ENCODE data around the gene FOXJ3. TPM values are rescaled to one million over a fixed set of nuclear protein-coding genes. Genes with fewer than 3 reads are reported as not detected.
"Not testable (repeated sequence)": the region's sequence is repeated elsewhere in the genome, so short reads cannot be mapped to it uniquely, and the experiment has no call there.

The FOXJ3 gene
- total RNA-seq, 1 experiment from 2014 or later, result 20.1 TPM

DNA sequence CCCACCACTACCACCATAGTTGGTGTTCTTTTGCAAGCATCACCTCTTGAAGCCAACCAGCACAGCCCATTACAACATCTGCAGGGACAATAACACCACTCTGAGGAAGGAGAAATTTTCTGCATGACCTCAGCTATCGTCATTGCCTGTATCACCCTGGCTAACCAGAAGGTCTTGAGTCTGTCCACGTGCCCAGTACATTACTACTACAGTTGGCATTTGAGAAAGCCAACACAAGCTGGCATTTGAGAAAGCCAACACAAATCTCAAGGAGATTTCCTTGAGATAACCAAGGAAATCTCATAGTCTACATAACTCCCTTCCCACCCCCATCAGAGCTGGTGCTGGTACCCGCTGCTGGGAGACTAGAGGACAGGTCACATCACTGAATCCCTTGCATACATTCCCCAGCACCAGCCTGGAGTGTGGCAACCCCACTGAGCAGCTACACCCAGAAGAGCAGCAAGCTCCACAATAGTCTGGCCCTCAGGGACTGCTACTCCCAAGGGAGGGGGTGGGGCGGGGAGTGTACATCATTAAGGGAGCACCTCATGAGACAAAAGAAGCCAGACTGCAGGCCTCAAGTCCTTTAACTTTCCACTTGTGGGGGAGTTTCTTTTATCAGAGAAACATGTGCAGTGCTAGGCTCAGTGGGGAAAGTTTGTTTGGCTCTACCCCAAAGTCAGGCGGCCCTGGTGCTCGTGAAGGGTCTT, 124.5 kb downstream of the FOXJ3 start:
- in situ Hi-C loops (cut with HindIII; ENCODE audit: low sequenced_read_pairs), result no loop called here
- no peak for DNase-seq (ENCODE audit: low spot score)

DNA sequence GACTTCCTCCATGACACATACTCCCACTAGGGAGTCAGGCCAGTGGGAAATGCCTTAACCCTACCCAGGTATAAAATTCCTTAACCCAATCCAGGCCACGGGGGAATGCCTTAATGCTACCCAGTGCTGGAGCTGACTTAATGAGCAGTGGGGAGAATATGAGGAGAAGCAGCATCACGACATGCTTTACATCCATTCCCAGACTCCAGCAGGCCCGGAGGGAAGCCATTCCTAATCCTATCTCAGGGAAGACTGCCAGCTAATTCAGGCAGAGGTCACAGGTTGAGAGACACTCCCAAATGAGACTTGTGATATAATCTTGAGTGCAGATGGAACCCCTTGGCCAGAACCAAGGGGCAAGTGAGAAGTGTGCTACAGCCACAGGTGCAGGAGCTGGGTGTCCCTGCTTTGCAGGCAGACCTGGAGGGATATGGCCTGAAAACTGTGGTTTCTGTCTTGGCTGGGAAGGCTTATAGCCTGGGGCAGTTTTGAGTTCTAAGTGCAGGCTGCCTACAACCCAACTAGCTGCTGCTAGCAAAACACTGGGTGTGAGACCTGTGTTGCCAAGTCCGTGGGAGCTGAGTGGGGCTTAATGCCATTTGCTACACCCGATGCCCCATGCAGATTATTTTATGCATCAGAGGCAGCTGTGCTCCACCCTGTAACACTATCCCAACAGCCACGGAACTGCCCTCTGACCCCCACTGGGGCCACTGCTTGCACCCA, 125.3 kb downstream of the FOXJ3 start:
- in situ Hi-C loops (cut with HindIII; ENCODE audit: low sequenced_read_pairs), result no loop called here
- DNase-seq (ENCODE audit: low spot score), result no peak

DNA sequence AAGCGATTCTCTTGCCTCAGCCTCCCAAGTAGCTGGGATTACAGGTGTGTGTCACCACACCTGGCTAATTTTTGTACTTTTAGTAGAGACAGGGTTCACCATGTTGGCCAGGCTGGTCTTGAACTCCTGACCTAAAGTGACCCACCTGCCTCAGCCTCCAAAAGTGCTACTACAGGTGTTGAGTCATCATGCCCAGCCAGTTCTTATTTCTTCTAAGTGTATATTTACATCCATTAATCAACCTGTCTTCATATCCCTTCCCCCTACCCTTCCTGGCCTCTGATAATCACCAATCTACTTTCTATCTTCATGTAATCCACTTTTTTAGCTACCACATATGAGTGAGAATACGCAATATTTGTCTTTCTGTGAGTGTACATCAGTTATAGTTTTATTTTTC, 128.1 kb downstream of the FOXJ3 start:
- in situ Hi-C loops (cut with HindIII; ENCODE audit: low sequenced_read_pairs); DNase-seq (ENCODE audit: low spot score): not testable (repeated sequence)

DNA sequence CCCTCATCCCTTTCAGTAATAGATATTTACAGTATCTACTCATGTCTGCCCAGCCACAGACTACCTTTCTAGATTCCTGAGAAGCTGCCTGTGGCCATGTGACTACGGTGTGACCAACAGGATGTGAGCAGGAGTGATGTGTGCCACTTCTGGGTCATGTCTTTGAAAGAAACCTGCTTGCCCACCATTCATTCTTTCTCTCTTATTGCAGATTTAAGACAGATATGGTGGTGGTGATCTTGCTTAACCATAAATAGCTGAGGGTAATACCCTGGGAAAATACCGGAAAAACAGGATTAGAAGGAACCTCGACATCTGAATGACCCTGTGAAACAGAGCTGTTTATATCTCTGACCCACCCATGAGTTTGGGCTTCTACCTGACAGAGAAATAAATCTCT, 128.9 kb downstream of the FOXJ3 start:
- in situ Hi-C loops (cut with HindIII; ENCODE audit: low sequenced_read_pairs), result no loop called here
- no peak for DNase-seq (ENCODE audit: low spot score)

DNA sequence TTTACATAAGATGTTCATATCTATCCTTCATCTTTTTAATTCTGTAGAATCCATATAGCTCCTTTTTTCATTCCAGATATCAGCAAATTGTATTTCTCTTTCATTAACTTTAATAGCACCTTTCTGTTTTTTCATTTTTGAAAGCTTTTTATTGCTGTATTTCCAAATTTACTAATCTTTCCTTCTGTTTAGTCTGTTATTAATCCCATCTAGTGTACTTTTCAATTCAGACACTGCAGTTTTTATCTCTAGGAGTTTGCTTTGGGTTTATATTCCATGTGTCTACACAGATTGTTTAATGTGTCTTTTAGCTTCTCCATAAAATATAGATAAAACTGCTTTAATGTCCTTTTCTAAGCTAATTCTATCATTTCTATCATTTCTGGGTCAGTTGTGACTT, 133.0 kb downstream of the FOXJ3 start:
- DNase-seq (ENCODE audit: low spot score), result no peak
- in situ Hi-C loops (cut with HindIII; ENCODE audit: low sequenced_read_pairs), result no loop called here

DNA sequence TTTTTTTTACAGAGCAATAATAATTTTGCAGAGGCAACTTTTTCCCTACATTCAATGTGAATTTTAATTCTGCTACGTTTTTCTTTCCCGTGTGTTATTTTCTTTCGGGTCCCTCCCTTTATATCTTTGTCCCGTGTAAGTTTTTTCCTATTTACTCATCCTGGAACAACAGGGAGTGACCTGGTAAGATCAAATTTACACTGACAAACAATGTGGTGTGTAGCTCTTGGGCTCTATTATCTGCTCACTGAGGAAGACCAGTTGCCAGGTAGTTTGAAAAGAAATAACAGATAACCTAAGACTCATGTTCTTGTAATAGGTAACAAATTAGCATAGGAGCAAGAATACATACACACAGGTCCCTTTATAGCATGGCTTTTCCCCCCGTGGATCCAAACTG, 136.8 kb downstream of the FOXJ3 start:
- no peak for DNase-seq (ENCODE audit: low spot score)
- in situ Hi-C loops (cut with HindIII; ENCODE audit: low sequenced_read_pairs), result no loop called here

DNA sequence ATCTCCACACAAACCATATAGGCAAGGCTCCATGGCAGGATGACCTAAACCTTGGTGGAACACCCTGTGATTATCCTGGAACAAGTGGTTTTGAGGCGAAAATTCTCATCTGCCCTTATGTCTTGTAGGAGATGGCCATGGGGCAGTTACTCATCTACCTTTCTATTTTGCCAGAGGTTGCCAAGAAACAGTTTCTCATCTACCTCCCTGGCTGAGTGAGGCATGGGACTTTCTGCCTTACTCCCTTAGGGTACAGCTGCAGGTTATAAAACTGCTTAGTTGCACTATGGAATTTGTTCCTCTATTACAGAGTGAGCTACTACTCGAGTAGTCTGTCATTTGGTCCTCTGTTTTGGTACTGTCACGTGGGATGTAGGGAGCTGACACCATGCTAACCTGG, 139.2 kb downstream of the FOXJ3 start:
- in situ Hi-C loops (cut with HindIII; ENCODE audit: low sequenced_read_pairs), result no loop called here
- no peak for DNase-seq (ENCODE audit: low spot score)

DNA sequence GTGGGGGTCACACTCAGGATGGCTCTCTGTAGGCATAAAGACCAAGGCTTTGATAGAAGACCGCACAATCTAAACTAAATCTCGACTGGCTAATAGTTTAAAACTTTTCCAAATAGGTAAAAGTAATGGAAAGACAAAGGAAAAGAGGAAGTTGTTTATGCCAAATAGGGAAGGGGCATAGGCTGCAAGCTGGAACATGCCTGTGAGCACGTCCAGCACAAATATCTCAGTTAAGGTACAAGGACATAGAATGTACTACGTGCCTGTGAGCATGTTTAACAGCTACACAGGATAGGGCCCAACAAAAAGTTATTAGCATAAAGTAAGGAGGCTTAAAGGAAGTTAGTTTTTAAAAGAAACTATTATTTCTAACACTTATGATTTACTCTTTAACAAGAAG, 142.9 kb downstream of the FOXJ3 start:
- DNase-seq (ENCODE audit: low spot score), result no peak
- in situ Hi-C loops (cut with HindIII; ENCODE audit: low sequenced_read_pairs), result no loop called here

DNA sequence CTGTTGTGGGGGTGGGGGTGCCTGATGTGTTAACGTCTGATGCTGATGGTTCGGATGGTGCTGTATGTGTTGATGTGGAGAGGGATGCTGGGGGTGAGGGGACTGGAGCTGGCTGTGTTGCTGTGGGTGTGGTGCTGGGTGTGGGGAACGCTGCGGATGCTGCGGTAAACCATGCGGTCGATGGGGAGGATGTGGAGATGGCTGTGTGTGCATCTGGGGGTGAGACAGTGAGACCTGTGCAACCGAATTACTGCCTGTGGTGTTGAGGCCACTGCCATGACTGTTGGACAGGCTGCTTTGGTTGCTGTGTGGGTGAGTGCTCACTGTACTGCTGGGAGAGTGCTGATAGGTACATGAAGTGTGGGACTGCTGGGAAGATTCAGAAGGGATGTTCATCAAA, 143.7 kb downstream of the FOXJ3 start:
- no peak for DNase-seq (ENCODE audit: low spot score)
- in situ Hi-C loops (cut with HindIII; ENCODE audit: low sequenced_read_pairs), result no loop called here

DNA sequence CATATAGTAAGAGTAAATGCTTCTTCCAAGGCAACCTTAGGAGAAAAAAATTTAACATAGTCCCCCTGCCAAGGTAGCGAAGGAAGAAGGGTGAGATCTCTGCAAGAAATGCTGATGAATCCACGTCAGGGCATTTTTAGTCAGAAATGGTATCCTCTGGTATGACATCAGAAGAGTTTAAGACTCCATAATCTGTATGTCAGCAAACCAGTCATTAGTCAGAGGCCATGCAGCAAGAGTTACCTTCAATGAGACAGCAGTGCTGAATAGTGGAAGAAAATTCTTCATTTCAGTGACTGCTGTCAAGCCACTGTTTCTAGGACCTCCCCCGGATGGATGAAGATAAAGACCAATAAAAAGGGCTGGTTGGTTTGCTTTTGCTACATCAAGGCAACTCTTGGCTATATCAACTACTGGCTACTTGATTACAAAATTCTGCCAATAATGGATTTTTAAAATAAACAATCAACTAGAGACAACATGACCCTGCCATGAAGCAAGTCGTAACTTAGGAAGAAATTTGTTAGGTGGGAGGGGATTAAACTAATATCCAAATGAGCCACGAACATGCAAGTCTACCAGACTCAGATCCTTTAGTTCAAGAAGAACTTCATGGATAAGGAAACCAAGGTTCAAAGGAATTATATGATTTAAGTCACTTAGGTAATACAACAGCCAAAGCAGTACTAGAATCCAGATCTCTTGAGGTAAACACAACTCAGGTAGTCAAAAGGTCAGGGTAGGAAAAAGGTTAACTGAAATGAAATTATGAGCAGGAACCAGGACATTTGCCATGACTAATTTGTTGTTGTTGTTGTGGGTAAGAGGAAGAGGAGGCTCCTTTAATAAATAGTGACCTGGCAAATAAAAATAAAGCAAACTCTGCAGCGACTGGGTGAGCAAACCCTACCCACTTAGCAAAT, 144.8 kb downstream of the FOXJ3 start:
- in situ Hi-C loops (cut with HindIII; ENCODE audit: low sequenced_read_pairs), result no loop called here
- DNase-seq (ENCODE audit: low spot score), result no peak

DNA sequence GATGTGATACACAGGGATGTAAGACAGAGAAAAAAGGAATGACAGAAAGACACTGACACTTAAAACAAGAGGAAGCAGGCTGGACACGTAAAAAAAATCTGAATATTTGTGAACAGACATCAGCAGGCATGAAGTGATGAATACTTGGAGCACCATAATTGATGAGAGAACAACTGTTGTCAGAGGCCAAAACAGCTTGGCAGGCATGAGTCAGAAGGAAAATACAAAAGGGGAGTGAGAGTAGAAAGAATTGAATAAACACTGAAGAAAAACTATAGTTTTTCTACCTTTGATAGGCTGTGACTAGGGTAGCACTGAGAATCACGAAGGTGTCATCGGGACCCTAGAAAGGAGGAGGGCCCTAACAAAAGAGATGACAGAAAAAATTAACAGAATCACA, 148.9 kb downstream of the FOXJ3 start:
- in situ Hi-C loops (cut with HindIII; ENCODE audit: low sequenced_read_pairs), result no loop called here
- no peak for DNase-seq (ENCODE audit: low spot score)

DNA sequence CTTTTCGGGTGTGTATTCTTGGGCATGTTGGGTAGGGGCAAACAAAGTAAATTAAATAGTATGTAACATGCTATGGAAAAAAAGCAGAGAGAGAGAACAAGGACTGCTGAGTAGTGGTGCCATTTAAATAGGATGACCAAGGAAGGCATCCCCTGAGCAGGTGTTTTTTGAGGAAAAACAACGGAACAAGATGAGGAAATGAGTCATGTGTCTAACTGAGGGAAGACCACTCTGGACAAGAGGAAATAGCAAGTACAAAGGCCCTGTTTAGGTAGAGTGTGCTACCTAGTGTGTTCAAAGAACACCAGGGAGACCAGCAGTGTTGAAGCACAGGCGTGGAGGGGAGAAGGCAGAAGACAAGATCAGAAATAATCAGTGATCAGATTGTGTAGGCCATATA, 150.4 kb downstream of the FOXJ3 start:
- in situ Hi-C loops (cut with HindIII; ENCODE audit: low sequenced_read_pairs), result no loop called here
- DNase-seq (ENCODE audit: low spot score), result no peak

DNA sequence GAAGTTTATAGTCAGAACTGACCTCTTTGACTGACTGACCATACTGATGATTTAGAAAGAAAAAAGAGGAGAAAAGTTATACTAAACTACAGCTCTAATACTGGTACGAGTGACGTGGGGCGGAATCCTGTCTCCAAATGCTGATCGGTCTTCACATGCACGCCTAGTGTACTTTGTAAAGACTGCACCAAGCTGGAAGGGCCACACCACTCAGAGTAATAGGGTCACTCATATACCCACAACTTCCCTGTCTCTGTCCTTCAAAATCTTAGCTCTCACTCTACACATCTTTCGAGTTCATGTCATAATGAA, 151.1 kb downstream of the FOXJ3 start:
- DNase-seq (ENCODE audit: low spot score), result no peak
- in situ Hi-C loops (cut with HindIII; ENCODE audit: low sequenced_read_pairs), result no loop called here

DNA sequence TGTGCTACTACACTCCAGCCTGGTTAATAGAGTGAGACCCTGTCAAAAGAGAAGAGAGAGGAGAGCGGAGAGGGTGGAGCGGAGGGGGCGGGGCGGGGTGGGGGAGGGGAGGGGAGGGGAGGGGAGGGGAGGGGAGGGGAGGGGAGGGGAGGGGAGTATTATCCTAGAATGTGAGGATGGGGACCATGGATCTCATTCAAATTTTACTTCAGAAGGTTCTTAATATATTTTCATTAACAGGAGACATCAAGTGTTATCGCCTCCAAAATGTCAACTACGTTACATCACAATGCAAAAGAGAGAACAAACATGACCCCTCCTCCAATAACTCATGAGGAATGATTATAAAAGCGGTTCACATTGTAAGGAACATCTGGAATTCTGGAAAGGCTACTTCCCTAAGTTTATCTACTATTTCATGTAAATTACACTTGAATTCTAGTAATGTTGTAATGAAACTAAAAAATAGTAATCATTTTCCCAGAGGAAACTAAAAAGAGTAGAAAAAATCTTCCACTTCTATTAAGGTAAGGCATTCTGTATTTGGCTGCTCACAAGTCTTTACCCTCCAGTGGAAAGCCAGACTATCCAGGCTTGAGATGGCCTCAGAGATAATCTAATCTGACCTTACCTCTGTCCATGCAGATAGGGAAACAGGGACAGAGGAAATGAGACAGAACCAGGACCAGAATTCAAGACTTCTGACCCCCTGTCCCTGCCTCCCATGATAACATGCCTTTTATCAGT, 151.7 kb downstream of the FOXJ3 start:
- in situ Hi-C loops (cut with HindIII; ENCODE audit: low sequenced_read_pairs), result no loop called here
- no peak for DNase-seq (ENCODE audit: low spot score)

DNA sequence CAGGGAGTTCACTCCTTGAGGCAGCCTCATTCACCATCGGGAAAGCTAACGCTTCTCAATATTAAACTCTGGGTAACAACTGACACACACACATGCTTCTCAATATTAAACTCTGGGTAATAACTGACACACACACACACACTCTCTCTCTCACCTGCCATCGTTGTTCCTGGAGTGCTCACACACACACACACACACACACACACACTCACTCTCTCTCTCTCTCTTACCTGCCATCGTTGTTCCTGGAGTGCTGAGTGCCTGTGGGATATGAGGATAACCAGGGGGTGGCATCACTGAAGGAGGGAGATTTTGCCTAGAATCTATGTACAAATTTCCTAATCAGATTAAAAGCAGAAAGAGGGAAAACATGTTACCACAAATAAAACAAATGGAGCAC, 153.3 kb downstream of the FOXJ3 start:
- no peak for DNase-seq (ENCODE audit: low spot score)
- in situ Hi-C loops (cut with HindIII; ENCODE audit: low sequenced_read_pairs), result no loop called here

DNA sequence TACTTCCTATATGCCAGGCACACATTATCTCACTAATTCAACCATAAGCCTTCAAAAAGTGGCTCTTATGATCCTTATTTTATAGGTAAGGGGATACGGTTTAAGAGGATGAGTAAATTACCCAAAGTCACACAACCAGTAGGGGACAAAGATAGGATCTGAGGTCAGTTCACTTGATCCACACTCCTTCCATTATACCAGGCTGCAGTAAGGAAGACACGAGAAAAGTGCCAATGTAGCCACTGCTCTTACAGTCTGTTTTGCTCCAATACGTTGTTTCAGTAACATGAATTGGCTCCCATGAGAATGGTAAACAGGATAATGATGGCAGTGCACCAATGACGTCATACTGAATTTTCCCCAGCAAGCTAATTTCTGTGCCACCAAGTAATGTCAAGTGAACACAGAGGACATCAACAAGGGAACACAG, 155.1 kb downstream of the FOXJ3 start:
- DNase-seq (ENCODE audit: low spot score), result no peak
- in situ Hi-C loops (cut with HindIII; ENCODE audit: low sequenced_read_pairs), result no loop called here

DNA sequence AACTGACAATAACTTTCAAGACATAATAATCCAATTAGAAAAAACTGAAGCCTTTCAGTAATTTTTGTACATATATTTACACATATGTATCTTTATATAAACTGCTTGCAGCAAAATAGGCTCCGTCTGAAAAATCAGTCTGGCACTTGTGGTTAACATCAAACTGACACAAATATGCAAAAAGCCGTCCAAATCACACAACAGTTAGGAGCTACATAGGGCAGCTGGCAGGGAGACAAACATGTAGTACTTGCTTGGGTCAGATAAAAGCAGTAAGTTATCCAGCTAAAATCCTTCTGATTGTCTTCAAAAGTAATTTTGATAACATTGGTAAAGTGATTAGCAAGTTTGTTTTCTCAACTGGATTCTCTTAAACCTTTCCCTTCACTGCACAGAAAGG, 155.8 kb downstream of the FOXJ3 start:
- in situ Hi-C loops (cut with HindIII; ENCODE audit: low sequenced_read_pairs), result no loop called here
- no peak for DNase-seq (ENCODE audit: low spot score)

DNA sequence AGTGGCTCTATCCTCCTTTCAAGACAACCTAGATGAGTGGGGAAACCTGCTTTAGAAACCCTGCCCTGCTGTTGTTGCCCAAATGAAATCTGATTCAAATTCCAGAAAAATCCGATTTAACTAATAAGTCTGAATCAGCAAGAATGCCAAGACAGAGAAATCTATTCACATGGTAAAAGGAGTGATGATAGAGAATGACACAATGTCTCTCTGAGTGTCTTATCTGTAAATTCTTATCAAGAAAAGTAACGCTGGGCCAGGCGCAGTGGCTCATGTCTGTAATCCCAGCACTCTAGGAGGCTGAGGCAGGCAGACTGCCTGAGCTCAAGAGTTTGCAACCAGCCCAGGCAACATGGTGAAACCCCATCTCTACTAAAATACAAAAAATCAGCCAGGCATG, 156.8 kb downstream of the FOXJ3 start:
- in situ Hi-C loops (cut with HindIII; ENCODE audit: low sequenced_read_pairs), result no loop called here
- DNase-seq (ENCODE audit: low spot score), result no peak

DNA sequence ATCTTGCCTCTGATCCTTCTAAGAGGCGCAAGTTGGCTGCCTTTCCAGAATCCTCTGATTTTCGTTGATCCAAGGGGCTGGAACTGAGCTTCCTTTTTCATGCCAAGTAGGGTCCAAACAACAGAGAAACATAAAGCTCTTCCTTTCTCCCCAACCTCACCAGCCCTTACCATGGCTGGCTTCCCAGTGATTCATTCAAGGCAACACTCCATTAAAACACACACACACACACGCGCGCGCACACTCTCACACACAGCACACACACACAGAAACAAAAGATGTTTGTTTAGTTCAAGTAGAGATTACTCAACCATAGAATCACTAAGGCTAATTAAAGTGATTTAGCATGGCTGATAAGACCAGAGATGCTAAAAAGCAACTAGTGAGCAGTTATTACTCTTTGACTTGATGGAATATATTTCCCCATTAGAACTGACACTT, 157.5 kb downstream of the FOXJ3 start:
- DNase-seq (ENCODE audit: low spot score), result peak; percentile 22
- in situ Hi-C loops (cut with HindIII; ENCODE audit: low sequenced_read_pairs), result no loop called here
